Measurements from ENCODE around the gene NDUFS5.

GRCh38 chr1:38989979-38990378 lies 36.2 kb upstream of the NDUFS5 start:
- no peak for TF ChIP-seq CTCF (IDR thresholded peaks at IDR 0.05)
- TF ChIP-seq POLR2AphosphoS5 (IDR thresholded peaks at IDR 0.05; ENCODE audit: insufficient read depth in 1 of 2, low read depth in 1 of 2): no peak
- no peak for TF ChIP-seq POLR2A (IDR thresholded peaks at IDR 0.05)
